Measurements from ENCODE around the gene CNTD1.
A peak's percentile ranks its signal among the peaks of the same experiment; 100 is the strongest.

The CNTD1 gene

GRCh38 chr17:42778570-42778969, 20.1 kb upstream of the CNTD1 start:
- H3K9me3 ChIP-seq (ENCODE audit: low read depth, low read length): no peaks in the 10 kb centered on the region
- no peak overlapping the region for H3K27ac ChIP-seq
- no peak for DNase-seq (ENCODE audit: low read depth, low spot score)
- peaks cover 28% of the 10 kb centered on the region for H3K36me3 ChIP-seq (ENCODE audit: insufficient read depth, low read length)
- TF ChIP-seq POLR2AphosphoS5 (IDR thresholded peaks at IDR 0.05; ENCODE audit: borderline replicate concordance, low read depth, low read length) (no peak), FOXP2 (optimal IDR thresholded peaks at IDR 0.05; ENCODE audit: control extremely low read depth, extremely low read length, insufficient read depth) (no peak), EZH2 (IDR thresholded peaks at IDR 0.05) (no peak)
- no peak overlapping the region for H3K4me3 ChIP-seq
- no peak overlapping the region for H3K9ac ChIP-seq (ENCODE audit: insufficient read length)

GRCh38 chr17:42779304-42779935, 19.2 kb upstream of the CNTD1 start:
- TF ChIP-seq FOXP2 (optimal IDR thresholded peaks at IDR 0.05; ENCODE audit: control extremely low read depth, extremely low read length, insufficient read depth) (no peak), EZH2 (IDR thresholded peaks at IDR 0.05) (no peak), POLR2AphosphoS5 (IDR thresholded peaks at IDR 0.05; ENCODE audit: borderline replicate concordance, low read depth, low read length) (no peak)
- H3K4me3 ChIP-seq: no peak overlapping the region
- H3K36me3 ChIP-seq (ENCODE audit: insufficient read depth, low read length): peaks cover 27% of the 10 kb centered on the region
- no peaks in the 10 kb centered on the region for H3K9me3 ChIP-seq (ENCODE audit: low read depth, low read length)
- no peak overlapping the region for H3K9ac ChIP-seq (ENCODE audit: insufficient read length)
- DNase-seq (ENCODE audit: low read depth, low spot score): no peak
- no peak overlapping the region for H3K27ac ChIP-seq

- no peak for TF ChIP-seq FOXP2 (optimal IDR thresholded peaks at IDR 0.05; ENCODE audit: control extremely low read depth, extremely low read length, insufficient read depth)
- peak; percentile 32; the same call in 1 of the 2 replicates for TF ChIP-seq POLR2AphosphoS5 (IDR thresholded peaks at IDR 0.05; ENCODE audit: borderline replicate concordance, low read depth, low read length)
- no peak for DNase-seq (ENCODE audit: low read depth, low spot score)
- Histone ChIP-seq H3K36me3 (ENCODE audit: insufficient read depth, low read length) (peaks cover 20% of the 10 kb centered on the region), H3K4me3 (peak within 1 kb of the TSS; percentile 82), H3K9me3 (ENCODE audit: low read depth, low read length) (no peaks in the 10 kb centered on the region), H3K9ac (ENCODE audit: insufficient read length) (peak within 1 kb of the TSS; percentile 69), H3K27ac (no peak within 1 kb of the TSS)
These were observed 18.5 kb upstream of the CNTD1 start, which contains the start of gene WNK4 for GRCh38 chr17:42779936-42780850. Gene WNK4 (plus strand): TSS chr17:42780610. CDS start chr17:42780699, 89 bp downstream.

- DNase-seq (ENCODE audit: low read depth, low spot score): no peak
- Histone ChIP-seq H3K4me3 (peak overlapping the region; percentile 82), H3K36me3 (ENCODE audit: insufficient read depth, low read length) (peaks cover 12% of the 10 kb centered on the region), H3K9ac (ENCODE audit: insufficient read length) (peak overlapping the region; percentile 69), H3K27ac (no peak overlapping the region), H3K9me3 (ENCODE audit: low read depth, low read length) (no peaks in the 10 kb centered on the region)
- TF ChIP-seq POLR2AphosphoS5 (IDR thresholded peaks at IDR 0.05; ENCODE audit: borderline replicate concordance, low read depth, low read length) (no peak), EZH2 (IDR thresholded peaks at IDR 0.05) (no peak), FOXP2 (optimal IDR thresholded peaks at IDR 0.05; ENCODE audit: control extremely low read depth, extremely low read length, insufficient read depth) (no peak)
These were observed 17.6 kb upstream of the CNTD1 start for GRCh38 chr17:42780851-42781638.

GRCh38 chr17:42781639-42782165, 17.0 kb upstream of the CNTD1 start:
- TF ChIP-seq EZH2 (IDR thresholded peaks at IDR 0.05) (no peak), POLR2AphosphoS5 (IDR thresholded peaks at IDR 0.05; ENCODE audit: borderline replicate concordance, low read depth, low read length) (no peak), FOXP2 (optimal IDR thresholded peaks at IDR 0.05; ENCODE audit: control extremely low read depth, extremely low read length, insufficient read depth) (no peak)
- no peak overlapping the region for H3K9ac ChIP-seq (ENCODE audit: insufficient read length)

GRCh38 chr17:42782166-42783061, 16.2 kb upstream of the CNTD1 start:
- Histone ChIP-seq H3K27ac (no peak overlapping the region), H3K4me3 (no peak overlapping the region), H3K36me3 (ENCODE audit: insufficient read depth, low read length) (peaks cover 6% of the 10 kb centered on the region; the same call in 1 of the 2 replicates), H3K9ac (ENCODE audit: insufficient read length) (no peak overlapping the region), H3K9me3 (ENCODE audit: low read depth, low read length) (no peaks in the 10 kb centered on the region)
- TF ChIP-seq EZH2 (IDR thresholded peaks at IDR 0.05): no peak
- no peak for TF ChIP-seq FOXP2 (optimal IDR thresholded peaks at IDR 0.05; ENCODE audit: control extremely low read depth, extremely low read length, insufficient read depth)
- no peak for TF ChIP-seq POLR2AphosphoS5 (IDR thresholded peaks at IDR 0.05; ENCODE audit: borderline replicate concordance, low read depth, low read length)
- DNase-seq (ENCODE audit: low read depth, low spot score): no peak

More at GRCh38 chr17:42781639-42782165, 17.0 kb upstream of the CNTD1 start:
- peaks cover 8% of the 10 kb centered on the region; the same call in 1 of the 2 replicates for H3K36me3 ChIP-seq (ENCODE audit: insufficient read depth, low read length)
- H3K27ac ChIP-seq: no peak overlapping the region
- no peaks in the 10 kb centered on the region for H3K9me3 ChIP-seq (ENCODE audit: low read depth, low read length)
- H3K4me3 ChIP-seq: no peak overlapping the region
- no peak for DNase-seq (ENCODE audit: low read depth, low spot score)
